Stimulated activated CD8-positive, alpha-beta memory T cell treated with anti-CD3 and anti-CD28 coated beads, Interleukin-2, amount 100 ng/mL, for 48 hours (primary cell): ENCODE measurements around the gene DALRD3.

ENCODE experiments used
- DNase-seq, 2 donors: peaks; one replicate each; pipeline ENCODE4 v3.0.0-alpha.2; 2020; ENCODE audit warnings: low read depth in 2 of 2

Gene DALRD3

DNA sequence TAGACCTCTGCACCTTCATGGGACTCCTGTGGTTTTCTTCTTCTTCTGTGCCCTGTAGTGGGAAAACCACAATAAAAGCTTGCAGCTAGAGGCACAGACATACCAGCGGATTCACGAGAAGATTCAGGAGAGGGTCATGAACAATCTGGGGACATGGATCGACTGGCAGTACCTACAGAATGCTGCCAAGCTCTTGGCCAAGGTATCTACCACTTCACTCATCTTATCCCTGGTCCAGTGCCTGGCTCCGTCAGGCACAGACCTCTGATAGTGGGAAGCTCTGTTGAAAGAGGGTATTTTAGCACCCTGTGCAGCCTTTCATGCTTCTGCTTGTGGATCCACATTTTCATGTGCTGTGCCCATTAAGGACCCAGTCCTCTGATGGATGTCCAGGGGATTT, 38.1 kb downstream of the DALRD3 start:
- no peak for DNase-seq

DNA sequence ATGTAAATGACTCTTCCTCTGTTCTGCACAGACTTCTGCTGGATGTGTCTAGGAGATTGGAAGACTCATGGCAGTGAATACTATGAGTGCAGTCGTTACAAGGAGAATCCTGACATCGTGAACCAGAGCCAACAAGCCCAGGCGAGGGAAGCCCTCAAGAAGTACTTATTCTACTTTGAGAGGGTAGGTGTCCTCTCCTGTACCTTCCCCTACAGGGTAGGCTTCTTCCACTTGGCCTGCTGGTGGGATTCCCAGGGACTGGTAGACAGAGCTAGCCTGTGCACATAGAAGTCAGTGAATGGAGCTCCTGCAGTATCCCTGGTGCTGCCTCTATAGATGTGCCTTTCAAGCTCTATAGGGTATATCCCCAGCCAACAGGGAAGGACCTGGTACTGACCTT, 38.9 kb downstream of the DALRD3 start:
- DNase-seq: no peak

DNA sequence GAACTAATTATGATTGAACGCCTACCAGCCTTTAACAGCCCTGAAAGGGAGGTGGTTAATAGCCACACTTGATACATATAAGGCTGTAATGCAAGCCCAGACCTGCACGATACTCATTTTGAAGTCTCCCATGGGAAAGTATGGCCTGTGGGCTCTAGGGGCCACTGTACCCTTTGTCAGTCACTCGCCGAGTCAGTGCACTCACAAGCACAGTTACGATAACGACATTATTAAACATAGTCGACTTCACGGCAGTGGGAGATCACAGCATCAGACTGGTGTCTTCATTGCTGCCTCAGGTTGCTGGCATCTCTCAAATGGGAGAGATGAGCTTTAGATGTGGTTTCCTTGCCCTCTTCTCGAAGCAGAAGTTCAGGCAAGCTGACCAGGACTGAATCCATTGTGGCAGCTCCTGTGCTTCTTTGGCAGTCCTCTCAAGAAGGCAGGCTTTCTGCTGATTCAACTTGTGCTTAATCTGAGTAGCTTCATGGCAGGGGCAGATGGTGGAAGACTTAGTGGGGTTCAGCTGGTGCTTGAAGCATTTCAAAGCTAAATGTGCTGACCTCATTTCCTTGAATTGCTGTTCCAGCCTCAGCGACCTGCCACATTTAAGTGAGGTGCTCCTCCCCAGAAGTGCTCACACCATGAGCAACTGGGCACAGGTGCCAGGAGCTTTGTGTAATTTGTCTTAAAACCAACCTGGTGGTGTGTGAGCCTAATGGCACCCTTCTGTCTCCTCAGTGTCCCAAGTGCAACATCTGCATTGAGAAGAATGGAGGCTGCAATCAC, 44.1 kb downstream of the DALRD3 start:
- DNase-seq: no peak

DNA sequence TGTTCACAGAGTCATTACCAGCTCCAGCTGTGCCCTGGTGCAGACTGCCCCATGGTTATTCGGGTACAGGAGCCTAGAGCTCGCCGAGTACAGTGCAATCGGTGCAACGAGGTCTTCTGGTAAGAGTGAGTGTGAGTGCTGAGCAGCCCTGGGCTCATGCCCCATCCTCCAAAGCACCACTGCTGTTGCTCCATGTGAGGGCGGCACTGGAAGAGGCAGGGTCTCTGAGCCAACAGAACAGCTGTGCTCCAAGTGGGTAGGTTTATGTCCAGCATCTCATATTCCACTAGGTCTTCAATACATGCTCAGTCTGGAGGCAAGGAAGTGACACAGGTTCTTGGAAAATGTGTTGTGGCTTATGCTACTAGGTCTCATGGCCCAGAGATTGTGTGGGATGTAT, 47.8 kb downstream of the DALRD3 start:
- no peak for DNase-seq

DNA sequence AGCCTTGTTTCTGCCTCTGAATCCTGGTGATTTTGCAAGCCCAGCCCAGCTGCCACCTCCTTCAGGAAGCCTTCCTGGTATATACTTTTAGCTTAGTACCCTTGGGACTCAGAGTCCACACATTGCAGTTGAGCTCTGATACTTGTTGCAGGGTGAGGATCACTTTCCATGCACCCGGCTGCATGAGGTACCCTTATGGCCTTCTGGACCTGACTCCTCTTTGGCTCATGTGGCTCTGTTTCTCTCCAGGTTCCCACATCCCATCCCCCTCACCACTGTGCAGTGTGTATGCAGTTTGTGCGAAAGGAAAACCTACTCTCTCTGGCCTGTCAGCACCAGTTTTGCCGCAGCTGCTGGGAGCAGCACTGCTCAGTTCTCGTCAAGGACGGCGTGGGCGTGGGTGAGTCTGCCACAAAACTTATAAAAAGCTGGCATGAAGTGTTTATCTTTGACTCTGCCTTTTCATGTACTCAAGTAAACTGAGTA, 51.5 kb downstream of the DALRD3 start:
- no peak for DNase-seq

DNA sequence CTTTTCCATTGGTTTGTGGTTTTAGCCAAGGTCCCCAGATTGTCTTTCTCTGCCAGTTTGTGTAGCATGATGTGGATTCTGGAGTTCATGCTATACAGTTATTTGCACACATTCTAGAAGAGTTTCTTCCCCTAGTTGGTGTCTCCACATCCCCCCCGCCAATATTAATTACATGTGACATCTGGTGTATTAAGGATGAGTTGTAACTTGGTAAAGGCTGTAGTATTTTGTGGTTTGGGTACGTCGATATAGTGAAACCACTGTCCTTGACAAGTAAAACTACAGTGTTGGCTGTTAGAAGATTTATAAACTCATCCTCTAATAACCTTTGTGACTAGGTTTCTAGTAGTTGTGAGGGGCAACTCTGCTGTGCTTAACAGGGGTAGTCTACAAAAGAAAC, 52.0 kb downstream of the DALRD3 start:
- DNase-seq: no peak
